ENCODE results near the gene SP6. TPM values are rescaled to one million over a fixed set of nuclear protein-coding genes. Genes with fewer than 3 reads are reported as not detected.

SP6 gene
- total and polyA plus RNA-seq, 8 donors, result 0.31 to 3.0 (median 0.38) TPM; not detected in 3

- WGBS, 5 donors, result 28 to 38% (median 31%) methylated on average over 11 of the region's 11 CpGs
- Histone ChIP-seq H3K9me3 (no peaks in the 10 kb centered on the region), H3K4me3 (peak overlapping the region; percentile 63 to 74 (median 68)), H3K27me3 (no peaks in the 10 kb centered on the region), H3K4me1 (peaks cover 10 to 48% (median 36%) of the 10 kb centered on the region in 4 donors), H3K27ac (peak overlapping the region; percentile 78 to 100 (median 100)), H3K36me3 (peaks cover 0 to 7% (median 5%) of the 10 kb centered on the region in 4 donors)
- intact Hi-C loops (cut with DNase I; ENCODE audit: low total_unique reads), result no loop called here
- no peak for TF ChIP-seq EP300 (IDR thresholded peaks at IDR 0.05)
- TF ChIP-seq CTCF (IDR thresholded peaks at IDR 0.05), result no peak
- TF ChIP-seq POLR2AphosphoS5 (IDR thresholded peaks at IDR 0.05), result peak in 1 of 3 donors; percentile 4
- no peak for TF ChIP-seq POLR2A (IDR thresholded peaks at IDR 0.05)
- DNase-seq, result peak in 1 of 2 donors; percentile 83
These were observed 43.8 kb upstream of the SP6 start for GRCh38 chr17:47894498-47895346.

- TF ChIP-seq CTCF (IDR thresholded peaks at IDR 0.05) (no peak), POLR2A (IDR thresholded peaks at IDR 0.05) (no peak), POLR2AphosphoS5 (IDR thresholded peaks at IDR 0.05) (no peak), EP300 (IDR thresholded peaks at IDR 0.05) (no peak)
These were observed 40.7 kb upstream of the SP6 start for GRCh38 chr17:47891545-47892088.

GRCh38 chr17:47889734-47890529 is 39.0 kb upstream of the SP6 start:
- intact Hi-C loops (cut with DNase I; ENCODE audit: low total_unique reads), result loop anchor here (2.0 kb wide), 1 partner anchor 49 kb away; the partner anchor contains the start of gene SCRN2
- Histone ChIP-seq H3K4me1 (peaks cover 0 to 22% (median 13%) of the 10 kb centered on the region in 4 donors), H3K9me3 (no peaks in the 10 kb centered on the region), H3K27me3 (no peaks in the 10 kb centered on the region), H3K36me3 (no peaks in the 10 kb centered on the region), H3K4me3 (no peak overlapping the region), H3K27ac (no peak overlapping the region)
- TF ChIP-seq POLR2AphosphoS5 (IDR thresholded peaks at IDR 0.05) (peak in 1 of 3 donors; percentile 72), CTCF (IDR thresholded peaks at IDR 0.05) (peak in 6 of 7 experiments; percentile 44 to 99 (median 91)), EP300 (IDR thresholded peaks at IDR 0.05) (no peak)
- WGBS, 5 donors, result 38 to 48% (median 40%) methylated on average over 7 to 11 of the region's 11 CpGs
- peak; percentile 95 for DNase-seq

More at GRCh38 chr17:47891545-47892088, 40.7 kb upstream of the SP6 start:
- Histone ChIP-seq H3K27me3 (no peaks in the 10 kb centered on the region), H3K4me3 (no peak overlapping the region), H3K4me1 (peaks cover 0 to 18% (median 14%) of the 10 kb centered on the region in 4 donors), H3K36me3 (no peaks in the 10 kb centered on the region), H3K27ac (no peak overlapping the region), H3K9me3 (no peaks in the 10 kb centered on the region)
- intact Hi-C loops (cut with DNase I; ENCODE audit: low total_unique reads), result loop anchor here (2.0 kb wide), 1 partner anchor 51 kb away; the partner anchor contains the start of gene SCRN2
- 82 to 87% (median 85%) methylated on average over 4 of the region's 4 CpGs for WGBS, 5 donors
- no peak for DNase-seq

GRCh38 chr17:47888293-47888692 is 37.3 kb upstream of the SP6 start:
- TF ChIP-seq EP300 (IDR thresholded peaks at IDR 0.05) (no peak), POLR2AphosphoS5 (IDR thresholded peaks at IDR 0.05) (no peak), POLR2A (IDR thresholded peaks at IDR 0.05) (no peak), CTCF (IDR thresholded peaks at IDR 0.05) (no peak)
- Histone ChIP-seq H3K4me1 (peaks cover 0 to 18% (median 0%) of the 10 kb centered on the region in 4 donors), H3K9me3 (no peaks in the 10 kb centered on the region), H3K27me3 (peaks cover 0 to 11% (median 0%) of the 10 kb centered on the region in 3 donors), H3K27ac (no peak overlapping the region), H3K4me3 (no peak overlapping the region), H3K36me3 (no peaks in the 10 kb centered on the region)
- intact Hi-C loops (cut with DNase I; ENCODE audit: low total_unique reads), result no loop called here
- WGBS, 5 donors, result 74 to 80% (median 75%) methylated on average over 6 of the region's 6 CpGs
- DNase-seq, result no peak
